ENCODE measurements around the gene FBXO7. TPM values are rescaled to one million over a fixed set of nuclear protein-coding genes. Genes with fewer than 3 reads are reported as not detected.

FBXO7 gene
- total RNA-seq, 4 donors from 2014 or later, result 70.3 to 80.1 (median 76.4) TPM

DNA sequence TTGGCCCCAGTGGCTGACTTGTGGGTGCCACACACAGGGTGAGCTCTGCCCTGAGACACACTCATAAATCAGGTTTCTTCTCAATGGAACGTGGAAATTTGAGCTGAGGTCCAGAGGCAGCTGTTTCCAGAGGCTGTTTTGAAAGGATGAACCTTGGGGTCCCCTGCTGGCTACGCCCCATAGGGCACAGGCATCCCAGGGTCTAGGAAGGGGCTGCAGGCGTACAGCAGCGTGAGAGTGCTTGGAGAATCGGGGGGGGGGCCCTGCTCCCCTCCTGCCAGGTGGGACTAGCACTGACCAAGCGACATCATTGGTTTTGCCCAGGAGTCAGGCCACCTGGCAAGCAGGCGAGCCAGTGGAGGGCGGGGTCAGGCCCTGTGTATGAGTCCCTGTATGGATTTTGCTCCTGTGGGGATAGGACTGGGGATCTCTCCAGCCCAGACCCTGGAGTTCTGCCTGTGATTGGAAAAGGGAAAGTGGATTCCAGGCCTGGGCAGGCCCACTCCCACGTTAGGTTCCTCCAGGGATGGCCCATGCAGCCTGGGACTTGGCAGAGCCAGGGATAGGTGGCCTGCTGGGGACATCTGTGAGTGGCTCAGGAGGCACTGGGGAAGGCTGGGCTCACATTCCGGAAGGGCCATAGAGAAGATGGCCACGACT is 61.0 kb downstream of the FBXO7 start:
- H3K4me1 ChIP-seq, result peaks cover 0 to 29% (median 11%) of the 10 kb centered on the region in 4 donors
- H3K36me3 ChIP-seq, result no peaks in the 10 kb centered on the region
- no peaks in the 10 kb centered on the region for H3K27me3 ChIP-seq
- no peak overlapping the region for H3K27ac ChIP-seq
- DNase-seq, result no peak
- H3K9me3 ChIP-seq, result no peaks in the 10 kb centered on the region
- intact Hi-C loops (cut with DNase I; ENCODE audit: low total_unique reads) (loop anchor here (10.0 kb wide), 2 partner anchors 89 to 119 kb away; no protein-coding TSS in a partner anchor), in situ Hi-C loops (cut with MboI; ENCODE audit: low pct_ligation_motif_present in 1 of 4, low pct_unique_long_range_greater_than_20kb in 1 of 4, low sequenced_read_pairs in 3 of 4) (loop anchor here in 2 of 4 donors (10.0 to 25.0 kb wide), 2 partner anchors 252 to 449 kb away; no protein-coding TSS in a partner anchor)
- no peak overlapping the region for H3K4me3 ChIP-seq
- WGBS, 2 donors (ENCODE audit: low coverage in 1 of 2), result 77% methylated on average over 10 of the region's 11 CpGs; no CpG with 5 or more reads in 1 of the 2 donors
- no peak for TF ChIP-seq EP300 (IDR thresholded peaks at IDR 0.05; ENCODE audit: low read depth)
- TF ChIP-seq POLR2A (IDR thresholded peaks at IDR 0.05), result no peak
- no peak for TF ChIP-seq CTCF (IDR thresholded peaks at IDR 0.05)
- TF ChIP-seq POLR2AphosphoS5 (IDR thresholded peaks at IDR 0.05), result no peak

DNA sequence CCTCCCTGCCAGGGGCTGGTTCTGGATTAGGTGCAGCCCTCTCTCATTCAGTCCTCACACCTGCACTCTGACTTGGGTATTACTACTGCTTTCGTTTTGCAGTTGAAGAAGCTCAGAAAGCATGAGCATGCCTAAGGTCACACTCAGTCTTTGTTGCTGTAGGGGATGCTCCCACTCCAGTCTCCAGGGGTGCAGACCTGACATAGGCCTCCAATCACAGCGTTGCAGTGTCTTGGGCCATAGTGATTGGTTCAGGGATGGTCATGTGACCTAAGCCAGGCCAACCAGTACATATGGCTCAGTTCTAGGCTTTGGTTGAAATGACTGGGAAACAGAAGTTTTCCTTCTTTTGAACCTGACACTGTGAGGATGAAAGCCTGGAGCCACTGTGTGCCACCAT is 61.7 kb downstream of the FBXO7 start:
- WGBS, 2 donors (ENCODE audit: low coverage in 1 of 2), result 80 to 90% methylated on average over 1 to 2 of the region's 2 CpGs
- Histone ChIP-seq H3K4me3 (no peak overlapping the region), H3K27me3 (no peaks in the 10 kb centered on the region), H3K9me3 (no peaks in the 10 kb centered on the region), H3K36me3 (no peaks in the 10 kb centered on the region), H3K27ac (no peak overlapping the region), H3K4me1 (peaks cover 0 to 24% (median 10%) of the 10 kb centered on the region in 4 donors)
- no peak for TF ChIP-seq POLR2AphosphoS5 (IDR thresholded peaks at IDR 0.05)
- no peak for TF ChIP-seq CTCF (IDR thresholded peaks at IDR 0.05)
- no peak for TF ChIP-seq POLR2A (IDR thresholded peaks at IDR 0.05)
- no peak for TF ChIP-seq EP300 (IDR thresholded peaks at IDR 0.05; ENCODE audit: low read depth)
- in situ Hi-C loops (cut with MboI; ENCODE audit: low pct_ligation_motif_present in 1 of 4, low pct_unique_long_range_greater_than_20kb in 1 of 4, low sequenced_read_pairs in 3 of 4), result loop anchor here in 2 of 4 donors (10.0 to 25.0 kb wide), 2 partner anchors 251 to 448 kb away; no protein-coding TSS in a partner anchor
- intact Hi-C loops (cut with DNase I; ENCODE audit: low total_unique reads), result loop anchor here (10.0 kb wide), 2 partner anchors 88 to 118 kb away; no protein-coding TSS in a partner anchor
- no peak for DNase-seq

- H3K4me3 ChIP-seq, result no peak overlapping the region
- peaks cover 0 to 15% (median 8%) of the 10 kb centered on the region in 4 donors for H3K4me1 ChIP-seq
- TF ChIP-seq POLR2AphosphoS5 (IDR thresholded peaks at IDR 0.05) (no peak), CTCF (IDR thresholded peaks at IDR 0.05) (no peak), POLR2A (IDR thresholded peaks at IDR 0.05) (no peak), EP300 (IDR thresholded peaks at IDR 0.05; ENCODE audit: low read depth) (no peak)
- H3K9me3 ChIP-seq, result no peaks in the 10 kb centered on the region
- no peaks in the 10 kb centered on the region for H3K36me3 ChIP-seq
- no peak for DNase-seq
- no peaks in the 10 kb centered on the region for H3K27me3 ChIP-seq
- no peak overlapping the region for H3K27ac ChIP-seq
- in situ Hi-C loops (cut with MboI; ENCODE audit: low pct_ligation_motif_present in 1 of 4, low pct_unique_long_range_greater_than_20kb in 1 of 4, low sequenced_read_pairs in 3 of 4), result loop anchor here in 2 of 4 donors (10.0 to 25.0 kb wide), 2 partner anchors 249 to 446 kb away; no protein-coding TSS in a partner anchor
- intact Hi-C loops (cut with DNase I; ENCODE audit: low total_unique reads), result loop anchor here (10.0 kb wide), 2 partner anchors 86 to 116 kb away; no protein-coding TSS in a partner anchor
- WGBS, 2 donors (ENCODE audit: low coverage in 1 of 2), result 96 to 97% methylated on average over 4 to 7 of the region's 7 CpGs
Measured at GRCh38 chr22:32538521-32538920, 63.9 kb downstream of the FBXO7 start.

DNA sequence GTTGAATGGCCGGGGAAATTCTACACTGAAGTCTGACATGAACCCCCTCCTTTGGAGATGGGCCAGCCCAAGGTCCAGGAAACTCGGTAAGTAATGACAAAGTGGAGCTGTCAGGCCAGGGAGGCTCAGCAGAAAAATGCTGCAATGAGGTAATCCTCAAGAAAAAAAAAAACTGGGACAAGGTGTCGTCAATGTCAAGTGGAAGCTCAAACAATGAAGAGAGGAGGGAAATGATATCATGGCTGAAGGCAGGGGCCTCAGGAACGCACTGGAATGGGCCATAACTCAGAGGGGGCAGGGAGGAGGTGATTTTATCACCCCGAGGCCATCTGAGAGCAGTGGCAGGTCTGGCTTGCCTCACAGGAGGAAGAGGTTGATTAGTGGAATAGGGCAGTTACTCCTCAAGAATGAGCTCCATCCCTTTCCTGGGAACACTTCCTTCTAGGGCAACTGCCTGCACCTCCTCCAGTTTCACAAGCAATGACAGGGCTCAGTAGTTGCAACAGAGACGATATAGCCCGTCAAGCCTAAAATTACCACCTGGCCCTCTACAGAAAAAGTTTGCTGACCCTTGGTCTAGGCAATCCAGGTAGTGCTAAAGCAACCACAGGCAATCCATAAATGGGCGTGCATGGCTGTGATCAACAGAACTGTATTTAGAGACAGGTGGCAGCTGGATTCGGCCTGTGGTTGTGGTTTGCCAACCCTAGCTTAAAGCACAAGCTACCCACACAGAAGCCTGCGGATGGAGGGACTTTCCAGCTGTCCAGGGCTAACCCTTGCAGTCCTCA is 65.2 kb downstream of the FBXO7 start:
- 31 to 37% methylated on average over 4 to 10 of the region's 10 CpGs for WGBS, 2 donors (ENCODE audit: low coverage in 1 of 2)
- peak overlapping the region in 3 of 4 donors; percentile 27 to 46 (median 31) for H3K27ac ChIP-seq
- H3K36me3 ChIP-seq, result no peaks in the 10 kb centered on the region
- no peak for TF ChIP-seq CTCF (IDR thresholded peaks at IDR 0.05)
- TF ChIP-seq EP300 (IDR thresholded peaks at IDR 0.05; ENCODE audit: low read depth), result no peak
- TF ChIP-seq POLR2AphosphoS5 (IDR thresholded peaks at IDR 0.05), result no peak
- TF ChIP-seq POLR2A (IDR thresholded peaks at IDR 0.05), result no peak
- in situ Hi-C loops (cut with MboI; ENCODE audit: low pct_ligation_motif_present in 1 of 4, low pct_unique_long_range_greater_than_20kb in 1 of 4, low sequenced_read_pairs in 3 of 4), result loop anchor here in 2 of 4 donors (10.0 to 25.0 kb wide), 2 partner anchors 247 to 445 kb away; no protein-coding TSS in a partner anchor
- no peaks in the 10 kb centered on the region for H3K9me3 ChIP-seq
- intact Hi-C loops (cut with DNase I; ENCODE audit: low total_unique reads), result loop anchor here (10.0 kb wide), 2 partner anchors 85 to 115 kb away; no protein-coding TSS in a partner anchor
- H3K4me3 ChIP-seq, result no peak overlapping the region
- H3K4me1 ChIP-seq, result peaks cover 0 to 7% (median 2%) of the 10 kb centered on the region in 4 donors
- H3K27me3 ChIP-seq, result no peaks in the 10 kb centered on the region
- DNase-seq, result peak; percentile 33
